GM21423 (cell line): ENCODE results near the gene PEF1.

Experiments
- ATAC-seq: cut with Tn5 transposase; IDR thresholded peaks from one replicate; pipeline ENCODE4 v1.9.1; 2021; ENCODE audit warnings: mild to moderate bottlenecking, moderate library complexity; ENCODE audit not compliant: unreplicated experiment

The PEF1 gene

DNA sequence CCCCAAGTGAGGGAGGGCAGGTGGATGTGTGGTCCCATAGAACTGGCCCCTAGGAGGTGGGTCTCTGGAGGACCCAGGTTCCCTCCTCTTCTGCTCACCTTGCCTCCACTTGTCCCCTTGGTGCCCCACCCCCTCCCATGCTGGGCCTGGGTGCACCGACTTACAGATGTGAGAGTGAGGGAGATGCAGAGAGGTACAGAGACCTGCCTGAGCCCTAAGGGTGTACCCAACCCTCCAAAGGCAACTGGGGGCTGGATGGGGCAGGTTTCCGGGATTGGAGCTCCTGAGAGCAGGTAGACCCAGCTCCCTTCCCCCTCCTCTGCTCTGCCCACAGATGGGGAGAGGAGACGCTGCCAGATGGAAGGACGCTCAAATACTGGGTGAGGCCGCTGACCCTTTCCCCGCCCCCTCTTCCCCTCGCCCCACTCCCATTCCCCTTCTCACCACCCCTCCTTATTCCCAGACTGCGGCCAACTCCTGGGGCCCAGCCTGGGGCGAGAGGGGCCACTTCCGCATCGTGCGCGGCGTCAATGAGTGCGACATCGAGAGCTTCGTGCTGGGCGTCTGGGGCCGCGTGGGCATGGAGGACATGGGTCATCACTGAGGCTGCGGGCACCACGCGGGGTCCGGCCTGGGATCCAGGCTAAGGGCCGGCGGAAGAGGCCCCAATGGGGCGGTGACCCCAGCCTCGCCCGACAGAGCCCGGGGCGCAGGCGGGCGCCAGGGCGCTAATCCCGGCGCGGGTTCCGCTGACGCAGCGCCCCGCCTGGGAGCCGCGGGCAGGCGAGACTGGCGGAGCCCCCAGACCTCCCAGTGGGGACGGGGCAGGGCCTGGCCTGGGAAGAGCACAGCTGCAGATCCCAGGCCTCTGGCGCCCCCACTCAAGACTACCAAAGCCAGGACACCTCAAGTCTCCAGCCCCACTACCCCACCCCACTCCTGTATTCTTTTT is 58.0 kb downstream of the PEF1 start:
- no peak for ATAC-seq

DNA sequence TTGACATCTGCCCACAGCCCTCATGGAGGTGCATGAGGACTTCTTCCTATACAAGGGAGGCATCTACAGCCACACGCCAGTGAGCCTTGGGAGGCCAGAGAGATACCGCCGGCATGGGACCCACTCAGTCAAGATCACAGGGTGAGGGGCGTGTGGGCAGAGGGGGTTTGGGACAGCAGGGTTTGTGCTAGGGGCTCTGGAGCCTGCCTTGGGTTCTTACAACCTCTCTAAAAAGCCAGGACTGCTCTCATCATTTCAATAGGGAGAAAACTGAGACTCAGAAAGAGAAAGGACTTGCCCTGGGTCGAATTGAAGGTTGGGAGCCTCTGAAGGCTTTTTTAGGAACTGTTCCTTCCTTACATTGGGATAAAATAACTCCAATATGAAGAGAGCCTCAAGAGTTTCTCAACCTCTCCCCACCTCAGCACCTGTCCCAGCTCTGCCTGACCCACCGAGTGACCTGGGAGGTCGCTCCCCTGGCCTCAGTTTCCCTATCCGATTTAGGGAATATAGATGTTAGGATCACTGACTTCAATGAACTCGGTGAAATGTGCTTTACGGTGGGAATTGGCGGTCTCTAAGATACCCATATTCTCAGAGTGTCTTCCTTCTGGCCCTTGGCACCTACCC is 58.8 kb downstream of the PEF1 start:
- no peak for ATAC-seq

DNA sequence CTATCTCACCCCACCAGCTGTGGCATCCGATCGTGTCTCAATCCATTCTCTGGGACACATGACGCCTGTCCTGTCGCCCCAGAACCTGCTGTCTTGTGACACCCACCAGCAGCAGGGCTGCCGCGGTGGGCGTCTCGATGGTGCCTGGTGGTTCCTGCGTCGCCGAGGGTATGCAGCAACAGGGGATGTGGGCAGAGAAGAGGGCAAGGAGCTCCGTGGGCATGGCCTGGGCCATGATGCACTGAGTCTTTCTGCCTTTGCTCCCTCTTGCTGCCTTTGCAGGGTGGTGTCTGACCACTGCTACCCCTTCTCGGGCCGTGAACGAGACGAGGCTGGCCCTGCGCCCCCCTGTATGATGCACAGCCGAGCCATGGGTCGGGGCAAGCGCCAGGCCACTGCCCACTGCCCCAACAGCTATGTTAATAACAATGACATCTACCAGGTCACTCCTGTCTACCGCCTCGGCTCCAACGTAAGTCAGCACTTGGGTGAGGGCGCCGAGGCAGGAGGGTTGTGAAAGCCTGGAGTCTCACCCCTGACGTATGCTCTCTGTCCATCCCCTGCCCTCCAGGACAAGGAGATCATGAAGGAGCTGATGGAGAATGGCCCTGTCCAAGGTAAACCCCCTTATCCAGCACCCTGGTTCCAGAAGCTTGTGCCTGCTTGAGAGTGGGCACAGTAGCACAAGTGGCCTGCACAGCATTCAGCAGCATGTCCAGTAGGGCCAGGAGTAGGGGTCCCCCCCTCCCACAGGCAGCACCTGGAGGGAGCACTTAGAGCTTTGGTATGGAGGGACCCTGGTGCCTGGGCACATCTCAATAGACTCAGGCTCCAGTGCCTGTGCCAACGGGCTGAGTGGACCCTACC is 59.6 kb downstream of the PEF1 start:
- no peak for ATAC-seq

DNA sequence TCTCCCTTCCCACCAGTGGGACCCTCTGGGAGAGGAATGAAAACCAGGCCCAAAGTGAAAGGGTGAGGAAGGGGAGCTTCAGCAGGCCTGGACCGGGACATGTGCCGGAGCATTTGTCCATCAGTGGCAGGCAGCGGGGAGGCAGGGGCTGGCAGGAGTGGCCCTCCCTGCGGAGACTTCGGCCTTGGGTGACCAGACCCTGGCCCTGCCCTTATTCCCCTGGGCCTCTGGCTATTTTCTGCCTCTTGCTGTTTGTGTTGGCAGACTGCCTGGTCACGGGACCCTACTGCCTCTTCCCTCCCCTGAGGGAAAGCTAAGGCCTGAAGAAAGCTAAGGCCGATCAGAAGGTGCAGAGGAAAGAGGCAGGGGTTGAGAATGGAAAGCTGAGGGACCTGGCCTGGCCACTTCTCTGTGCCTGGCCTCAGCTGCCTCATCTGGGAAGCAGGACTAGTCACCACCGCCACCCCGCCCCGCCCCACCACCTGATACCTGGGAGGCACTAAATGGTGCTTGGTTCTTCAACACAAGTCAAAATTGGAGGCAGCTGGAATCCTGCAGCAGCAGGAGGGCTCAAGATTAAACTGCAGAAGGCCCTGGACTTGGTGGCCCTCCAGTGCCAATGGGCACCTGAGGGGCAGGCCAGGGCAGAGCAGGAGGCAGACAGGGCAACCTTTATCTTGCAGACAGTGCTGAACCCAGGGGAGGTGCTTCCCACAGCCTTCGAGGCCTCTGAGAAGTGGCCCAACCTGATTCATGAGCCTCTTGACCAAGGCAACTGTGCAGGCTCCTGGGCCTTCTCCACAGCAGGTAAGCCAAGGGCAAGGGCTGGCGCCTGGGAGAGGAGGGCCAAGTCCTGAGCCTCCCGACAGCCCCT is 60.4 kb downstream of the PEF1 start:
- ATAC-seq, result no peak

DNA sequence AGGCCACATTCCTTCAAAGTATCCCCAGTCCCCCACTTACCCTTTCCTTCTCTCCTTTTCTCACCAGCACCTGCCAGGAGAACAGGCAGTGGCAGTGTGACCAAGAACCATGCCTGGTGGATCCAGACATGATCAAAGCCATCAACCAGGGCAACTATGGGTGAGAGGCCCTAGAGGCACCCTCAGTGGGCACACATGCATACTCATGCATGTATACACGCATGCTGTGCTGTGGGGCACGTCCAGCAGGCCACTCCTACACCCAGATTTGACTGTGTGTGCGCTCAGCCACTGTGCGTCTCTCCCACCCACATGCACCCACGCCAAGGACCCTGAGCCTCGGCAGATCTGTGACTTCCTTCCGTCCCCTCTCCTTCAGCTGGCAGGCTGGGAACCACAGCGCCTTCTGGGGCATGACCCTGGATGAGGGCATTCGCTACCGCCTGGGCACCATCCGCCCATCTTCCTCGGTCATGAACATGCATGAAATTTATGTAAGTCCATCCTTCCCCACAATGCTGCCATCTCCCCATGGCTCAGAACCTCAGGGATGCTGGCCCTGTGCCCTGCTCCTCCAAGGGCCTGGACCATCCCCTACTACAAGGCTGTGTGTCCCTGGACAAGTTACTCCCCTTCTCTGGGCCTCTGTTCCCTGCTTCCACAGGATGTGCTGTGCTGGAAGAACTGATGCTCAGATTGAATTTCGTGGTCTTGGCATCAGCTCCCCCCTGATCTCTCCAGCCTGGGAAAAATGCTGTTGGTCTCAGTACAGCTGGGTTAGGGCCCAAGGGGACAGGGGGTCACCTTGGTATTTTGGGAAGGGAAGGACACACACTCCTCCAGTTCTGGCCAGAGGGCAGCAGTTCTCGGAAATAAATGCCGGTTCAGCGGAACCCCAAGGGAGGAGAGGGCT is 61.3 kb downstream of the PEF1 start:
- ATAC-seq, result no peak

DNA sequence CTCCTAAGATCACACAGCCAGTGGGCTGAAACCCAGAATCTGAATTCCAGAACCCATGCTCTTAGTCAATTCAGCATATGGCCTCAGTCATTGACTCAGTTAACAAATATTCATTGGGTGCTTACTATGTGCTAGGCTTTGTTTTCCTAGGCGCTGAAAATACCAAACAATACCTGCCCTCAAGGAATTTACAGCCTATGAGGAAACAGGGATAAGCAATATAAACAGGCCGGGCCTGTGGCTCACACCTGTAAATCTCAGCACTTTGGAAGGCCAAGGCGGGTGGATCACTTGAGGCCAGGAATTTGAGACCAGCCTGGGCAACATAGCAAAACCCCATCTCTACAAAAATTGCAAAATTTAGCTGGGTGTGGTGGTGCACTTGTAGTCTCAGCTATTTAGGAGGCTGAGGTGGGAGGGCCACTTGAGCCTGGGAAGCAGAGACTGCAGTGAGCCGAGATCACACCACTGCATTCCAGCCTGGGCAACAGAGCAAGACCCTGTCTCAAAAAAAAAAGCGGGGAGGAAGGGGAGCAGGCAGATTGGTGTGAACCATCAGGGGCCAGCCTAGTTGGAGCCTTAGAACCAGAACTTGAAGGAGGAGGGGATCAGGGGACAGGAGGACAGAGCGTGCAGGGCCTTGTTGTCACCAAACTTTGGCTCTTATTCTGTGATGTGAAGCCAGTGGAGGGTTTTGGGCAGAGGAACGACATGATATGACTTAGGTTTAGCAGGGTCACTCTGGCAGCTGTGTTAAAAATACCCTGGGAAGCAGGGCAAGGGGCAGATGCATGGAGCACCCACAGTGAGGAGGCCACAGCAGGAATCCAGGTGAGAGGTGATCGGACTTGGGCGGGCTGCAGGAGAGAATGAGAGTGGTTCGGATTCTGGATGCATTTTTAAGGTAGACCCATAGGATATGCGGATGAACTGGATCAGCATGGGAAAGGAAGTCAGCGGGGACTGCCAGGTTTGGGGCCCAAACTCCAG is 62.6 kb downstream of the PEF1 start:
- ATAC-seq, result no peak

DNA sequence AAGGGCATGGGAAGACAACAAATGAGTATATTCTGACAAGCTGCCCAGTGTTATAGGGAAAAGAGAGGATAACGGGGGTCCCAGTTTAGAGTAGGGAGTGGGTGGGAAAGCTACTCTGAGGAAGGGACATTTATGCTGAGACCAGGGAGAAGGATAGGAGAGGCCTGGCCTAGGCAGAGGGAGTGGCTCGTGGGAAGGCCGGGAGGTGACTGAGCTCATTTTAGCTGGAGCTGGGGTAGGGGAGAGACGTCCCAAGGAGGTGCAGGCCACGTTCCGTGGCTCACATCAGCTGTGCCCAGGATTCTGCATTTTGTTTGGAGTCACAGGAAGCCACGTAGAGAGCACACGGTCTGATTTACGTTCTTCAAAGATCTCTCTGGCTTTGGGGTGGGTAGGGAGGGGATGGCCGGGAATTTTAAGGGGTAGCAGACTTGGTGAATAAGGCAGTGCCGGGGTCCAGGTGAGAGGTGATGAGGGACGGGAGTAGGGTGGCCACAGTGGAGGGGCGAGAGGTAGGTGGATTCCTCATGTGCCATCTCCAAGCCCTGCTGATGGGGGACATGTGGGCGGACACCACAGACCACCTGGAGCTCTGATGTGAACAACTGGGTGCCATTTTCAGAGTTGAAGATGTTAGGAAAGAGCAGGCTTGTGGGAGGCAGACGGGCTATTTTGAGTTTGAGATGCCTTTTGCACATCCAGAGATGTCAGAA is 63.6 kb downstream of the PEF1 start:
- no peak for ATAC-seq

DNA sequence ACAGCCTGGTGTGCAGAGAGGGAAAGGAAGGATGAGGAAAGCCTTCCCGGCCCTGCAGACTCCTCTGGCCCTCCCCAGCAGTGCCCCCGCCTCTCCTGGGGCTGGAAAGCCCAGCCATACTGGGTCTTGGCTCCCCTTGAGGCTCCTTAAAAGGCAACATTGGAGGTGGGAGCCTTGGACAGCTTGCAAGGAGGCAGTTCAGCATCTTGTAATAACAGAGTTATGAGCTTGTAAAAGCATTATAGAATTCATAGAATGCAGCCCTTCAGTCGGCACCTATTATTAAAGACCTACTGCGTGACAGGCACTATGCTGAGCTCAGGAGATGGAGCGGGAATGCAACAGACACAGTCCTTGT is 64.2 kb downstream of the PEF1 start:
- ATAC-seq, result no peak
